K562 (cell line): ENCODE results near the gene FASTK. TPM values are rescaled to one million over a fixed set of nuclear protein-coding genes. Genes with fewer than 3 reads are reported as not detected.

Experiments
- BMI1 ChIP-seq: fragments of 150-350 bp; IDR thresholded peaks from 2 replicates; pipeline ENCODE4 v1.6.1; 2014; ENCODE audit warnings: low read length
- CGGBP1 ChIP-seq: fragments of 250-450 bp; sonication (Bioruptor Pico); IDR thresholded peaks from 2 replicates; pipeline ENCODE4 v1.9.0; 2021; ENCODE audit warnings: mild to moderate bottlenecking
- CREB1 ChIP-seq, 2 experiments: sonication (generic) in 1 of 2; formaldehyde crosslinking in 1 of 2; IDR thresholded peaks; 2 replicates each; pipeline versions ENCODE4 v1.6.1 to v1.8.0; 2012 to 2022; ENCODE audit warnings: inconsistent platforms in 1 of 2, mild to moderate bottlenecking in 1 of 2, missing genetic modification reagents in 1 of 2, moderate library complexity in 1 of 2
- CREM ChIP-seq: IDR thresholded peaks from 2 replicates; pipeline ENCODE4 v1.6.1; 2014; ENCODE audit warnings: antibody characterized with exemption, low read depth
- E2F3 ChIP-seq: fragments of 250-450 bp; sonication (Bioruptor Pico); IDR thresholded peaks from 2 replicates; pipeline ENCODE4 v1.4.0; 2020; ENCODE audit warnings: mild to moderate bottlenecking
- EP300 ChIP-seq: IDR thresholded peaks from 2 replicates; pipeline ENCODE4 v1.6.1; 2012; ENCODE audit warnings: low read length, improper control_type of control experiment
- EP400 ChIP-seq: fragments of 450-650 bp; IDR thresholded peaks from 2 replicates; pipeline ENCODE4 v1.6.1; 2017; ENCODE audit warnings: antibody characterized with exemption, mild to moderate bottlenecking, moderate library complexity
- FIP1L1 ChIP-seq: fragments of 200-400 bp; formaldehyde crosslinking; IDR thresholded peaks from 2 replicates; pipeline ENCODE4 v1.6.1; 2018; ENCODE audit warnings: mild to moderate bottlenecking, low read depth, low read length; ENCODE audit not compliant: poor library complexity, severe bottlenecking
- FOSL1 ChIP-seq: fragments of 200-800 bp; sonication (Bioruptor generic); conservative IDR thresholded peaks from 2 replicates; pipeline ENCODE4 v1.6.1; 2016; ENCODE audit warnings: missing genetic modification characterization, missing compliant biosample characterization
- HDAC8 ChIP-seq: fragments of 450-650 bp; IDR thresholded peaks from 2 replicates; pipeline ENCODE4 v1.6.1; 2016; ENCODE audit warnings: mild to moderate bottlenecking, missing genetic modification characterization, moderate library complexity, missing compliant biosample characterization
- IFI16 ChIP-seq: fragments of 250-450 bp; sonication (Bioruptor Pico); IDR thresholded peaks from 2 replicates; pipeline ENCODE4 v2.1.2; 2022; ENCODE audit warnings: mild to moderate bottlenecking, inconsistent platforms
- KLF1 ChIP-seq: fragments of 450-650 bp; IDR thresholded peaks from 2 replicates; pipeline ENCODE4 v1.6.1; 2016; ENCODE audit warnings: missing genetic modification characterization, missing compliant biosample characterization
- LCOR ChIP-seq: sonication (generic); formaldehyde crosslinking; IDR thresholded peaks from 2 replicates; pipeline ENCODE4 v1.8.0; 2022; ENCODE audit warnings: mild to moderate bottlenecking, missing genetic modification reagents
- MAFK ChIP-seq: IDR thresholded peaks from 2 replicates; pipeline ENCODE4 v1.6.1; 2011; ENCODE audit warnings: low read length, improper control_type of control experiment
- MCM3 ChIP-seq: fragments of 450-650 bp; IDR thresholded peaks from 2 replicates; pipeline ENCODE4 v1.6.1; 2016
- NR2C2 ChIP-seq, 2 experiments: fragments of 200-800 bp in 1 of 2; sonication (Bioruptor generic) in 1 of 2; sonication (generic) in 1 of 2; formaldehyde crosslinking in 1 of 2; IDR thresholded peaks; 2 replicates each; pipeline versions ENCODE4 v1.6.1 to v1.8.0; 2016 to 2022; ENCODE audit warnings: mild to moderate bottlenecking in 1 of 2, missing compliant biosample characterization in 1 of 2, missing genetic modification characterization in 1 of 2, missing genetic modification reagents in 1 of 2
- PHF8 ChIP-seq: fragments of 200-600 bp; sonication (generic); IDR thresholded peaks from 2 replicates; pipeline ENCODE4 v1.6.1; 2012; ENCODE audit warnings: mixed run types, mild to moderate bottlenecking, inconsistent platforms, low read length, moderate library complexity, borderline replicate concordance
- POLR2AphosphoS5 ChIP-seq: IDR thresholded peaks from 2 replicates; pipeline ENCODE4 v1.6.1; 2011; ENCODE audit warnings: mild to moderate bottlenecking, low read depth, low read length, moderate library complexity; ENCODE audit not compliant: control insufficient read depth, insufficient read depth
- PPARD ChIP-seq: fragments of 250-450 bp; sonication (Bioruptor Pico); IDR thresholded peaks from 2 replicates; pipeline ENCODE4 v1.8.0; 2022; ENCODE audit warnings: inconsistent platforms, mild to moderate bottlenecking, moderate library complexity
- SIX5 ChIP-seq, 2 experiments: IDR thresholded peaks; 2 replicates each; pipeline ENCODE4 v1.6.1; 2011; ENCODE audit warnings: low read length in 2 of 2, borderline replicate concordance in 1 of 2, low read depth in 1 of 2, mild to moderate bottlenecking in 1 of 2, moderate library complexity in 1 of 2; ENCODE audit not compliant: insufficient read depth in 1 of 2
- TRIM28 ChIP-seq: fragments of 450-650 bp; IDR thresholded peaks from 2 replicates; pipeline ENCODE4 v1.6.1; 2017
- ZNF224 ChIP-seq: sonication (generic); formaldehyde crosslinking; IDR thresholded peaks from 2 replicates; pipeline ENCODE4 v1.8.0; 2022; ENCODE audit warnings: mild to moderate bottlenecking, missing genetic modification reagents
- ZNF384 ChIP-seq: IDR thresholded peaks from 2 replicates; pipeline ENCODE4 v1.6.1; 2012; ENCODE audit warnings: low read depth, low read length, improper control_type of control experiment
- ZNF668 ChIP-seq: fragments of 250-450 bp; sonication (Bioruptor Pico); IDR thresholded peaks from 2 replicates; pipeline ENCODE4 v1.8.0; 2022; ENCODE audit warnings: mild to moderate bottlenecking, inconsistent platforms
- polyA plus RNA-seq, 8 experiments: library from polyadenylated mRNA; depleted of rRNA in 4 of 8; stranded (reverse) in 5 of 8; unstranded in 3 of 8; fragments of >200 nt; fragmentation: Nextera tagmentation in 2 of 8; fragmentation: Illumina TruSeq in 1 of 8; extraction: Ambion mirVana in 2 of 8; extraction: Trizol in 1 of 8; gene quantifications; 2 replicates each; pipeline versions ENCODE4 v1.2.1 to v1.2.3, GENCODE V29; 2011 to 2014; ENCODE audit warnings: inconsistent platforms in 1 of 8, missing spikeins in 1 of 8
- total RNA-seq, 7 experiments: library from RNA; depleted of rRNA in 6 of 7; stranded (reverse); fragments of >200 nt in 6 of 7; fragmentation: Illumina TruSeq in 2 of 7; extraction: Trizol in 2 of 7; gene quantifications; 2 replicates each; pipeline versions ENCODE4 v1.2.1 to v1.2.3, GENCODE V29; 2011 to 2021; ENCODE audit warnings: low replicate concordance in 1 of 7
- TF ChIP-seq, protein P1 (sequence below): fragments of 200-800 bp; sonication (Bioruptor generic); IDR thresholded peaks from 2 replicates; pipeline ENCODE4 v1.6.1; 2017; ENCODE audit warnings: missing genetic modification characterization, missing compliant biosample characterization
- TF ChIP-seq, protein P2 (sequence below): sonication (generic); formaldehyde crosslinking; IDR thresholded peaks from 2 replicates; pipeline ENCODE4 v1.9.0; 2022; ENCODE audit warnings: mild to moderate bottlenecking, missing genetic modification reagents

The FASTK gene
- total and polyA plus RNA-seq, 9 of the 15 experiments (the other 6 are each of a cell fraction or from before 2014, with no cell fraction given) = 0.51 to 150 (median 48.2) TPM

DNA sequence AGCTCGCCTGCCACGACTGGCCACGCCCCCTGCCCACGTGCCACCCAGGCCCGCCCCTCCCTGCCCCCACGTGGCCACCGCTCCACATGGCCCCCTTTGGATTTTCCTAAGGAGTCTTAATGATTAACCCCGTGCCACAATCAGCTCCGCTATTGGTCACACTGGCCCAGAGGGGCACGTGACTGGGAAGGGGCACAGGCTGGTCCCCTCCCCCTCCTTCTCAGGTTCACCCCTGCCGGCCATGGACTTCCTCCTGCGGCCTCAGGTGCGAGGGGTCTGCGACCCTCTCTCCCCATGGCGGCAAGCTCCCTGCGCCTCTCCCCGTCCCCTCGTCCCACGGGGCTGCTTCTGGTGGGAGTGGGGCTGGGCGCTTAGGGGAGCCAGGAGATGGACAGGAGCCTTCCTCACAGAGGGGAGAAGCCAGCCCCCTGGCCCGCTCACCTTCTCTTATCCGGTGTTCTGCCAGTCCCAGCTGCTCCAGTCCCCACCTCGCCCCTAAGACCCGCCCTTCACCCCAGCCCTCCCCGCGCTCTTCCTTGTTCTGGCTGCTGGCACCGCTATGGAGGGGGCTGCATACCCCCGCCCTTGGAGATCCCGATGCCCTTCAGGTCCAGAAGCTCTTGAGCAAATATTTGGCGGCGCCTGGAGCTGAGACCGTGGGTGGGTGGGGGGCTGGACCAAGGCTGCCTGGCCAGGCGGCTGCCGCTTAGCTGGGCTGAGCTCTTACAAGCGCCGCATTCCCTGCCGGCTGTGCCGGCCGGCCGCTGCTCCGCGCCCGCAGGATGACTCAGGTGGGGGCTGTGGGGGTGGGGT is 18.0 kb downstream of the FASTK start (continued):
- no peak for TF ChIP-seq ZNF668 (CRISPR knock-in tag)
- TF ChIP-seq POLR2AphosphoS5 = peak; percentile 49; the same call in 1 of the 2 replicates
- no peak for TF ChIP-seq MCM3
- peak; percentile 91 for TF ChIP-seq FOSL1 (tag)
- TF ChIP-seq EP300 = no peak
- TF ChIP-seq LCOR (CRISPR knock-in tag) = peak; percentile 70; the same call in 1 of the 2 replicates
- peak; percentile 30; the same call in 1 of the 2 replicates for TF ChIP-seq E2F3 (CRISPR knock-in tag)
- peak; percentile 72 for TF ChIP-seq FIP1L1
- TF ChIP-seq BMI1 = no peak
- no peak for TF ChIP-seq TRIM28
- peak; percentile 48; the same call in 1 of the 2 replicates for TF ChIP-seq CREM
- TF ChIP-seq CGGBP1 (CRISPR knock-in tag) = 0 out of 2 replicates have a peak, but pooled peaks have one; percentile 49
- no peak for TF ChIP-seq PPARD (CRISPR knock-in tag)
- no peak for TF ChIP-seq IFI16 (CRISPR knock-in tag)
- no peak for TF ChIP-seq MAFK
- TF ChIP-seq KLF1 (tag) = peak; percentile 15; the same call in 1 of the 2 replicates
- TF ChIP-seq SIX5 (IDR thresholded peaks at IDR 0.05; ENCODE audit: borderline replicate concordance in 1 of 2, insufficient read depth in 1 of 2, low read depth in 1 of 2, low read length in 2 of 2) = no peak
- TF ChIP-seq ZNF384 = no peak
- TF ChIP-seq ZNF224 = peak; percentile 55; the same call in 1 of the 2 replicates
- no peak for TF ChIP-seq EP400
- TF ChIP-seq CREB1 (IDR thresholded peaks at IDR 0.05) = no peak
- TF ChIP-seq CREB1 (CRISPR knock-in tag; IDR thresholded peaks at IDR 0.05) = no peak
- peak; percentile 21; the same call in 1 of the 2 replicates for TF ChIP-seq HDAC8 (tag)
- no peak for TF ChIP-seq NR2C2 (CRISPR knock-in tag; IDR thresholded peaks at IDR 0.05)
- TF ChIP-seq NR2C2 (tag; IDR thresholded peaks at IDR 0.05) = peak; percentile 21; the same call in 1 of the 2 replicates
- TF ChIP-seq, protein P1, sequence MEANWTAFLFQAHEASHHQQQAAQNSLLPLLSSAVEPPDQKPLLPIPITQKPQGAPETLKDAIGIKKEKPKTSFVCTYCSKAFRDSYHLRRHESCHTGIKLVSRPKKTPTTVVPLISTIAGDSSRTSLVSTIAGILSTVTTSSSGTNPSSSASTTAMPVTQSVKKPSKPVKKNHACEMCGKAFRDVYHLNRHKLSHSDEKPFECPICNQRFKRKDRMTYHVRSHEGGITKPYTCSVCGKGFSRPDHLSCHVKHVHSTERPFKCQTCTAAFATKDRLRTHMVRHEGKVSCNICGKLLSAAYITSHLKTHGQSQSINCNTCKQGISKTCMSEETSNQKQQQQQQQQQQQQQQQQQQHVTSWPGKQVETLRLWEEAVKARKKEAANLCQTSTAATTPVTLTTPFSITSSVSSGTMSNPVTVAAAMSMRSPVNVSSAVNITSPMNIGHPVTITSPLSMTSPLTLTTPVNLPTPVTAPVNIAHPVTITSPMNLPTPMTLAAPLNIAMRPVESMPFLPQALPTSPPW (CRISPR knock-in tag) = peak; percentile 90; the same call in 1 of the 2 replicates
- TF ChIP-seq, protein P2, sequence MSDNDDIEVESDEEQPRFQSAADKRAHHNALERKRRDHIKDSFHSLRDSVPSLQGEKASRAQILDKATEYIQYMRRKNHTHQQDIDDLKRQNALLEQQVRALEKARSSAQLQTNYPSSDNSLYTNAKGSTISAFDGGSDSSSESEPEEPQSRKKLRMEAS = peak; percentile 98
- peak; percentile 14; the same call in 1 of the 2 replicates for TF ChIP-seq PHF8
- TF ChIP-seq, all 486 proteins: peak for 89
